NCI-H524 treated with DMSO at 0.1 percent for 48 hours (cell line): Measurements from ENCODE around the gene FGF11.
A peak's percentile ranks its signal among the peaks of the same experiment; 100 is the strongest.

Source experiments
- DNase-seq: peaks from one replicate; lab custom pipeline; 2025; lab: John Stamatoyannopoulos, UW

The FGF11 gene

GRCh38 chr17:7439462-7440112, at the start of gene FGF11:
Gene FGF11, plus strand, starts transcription at chr17:7439512. Its CDS starts 109 bp downstream, at chr17:7439621.
- DNase-seq = no peak

GRCh38 chr17:7389924-7390910, 49.1 kb upstream of the FGF11 start:
- DNase-seq = no peak

- no peak for DNase-seq
Measured at GRCh38 chr17:7391307-7391706, 48.0 kb upstream of the FGF11 start.

- no peak for DNase-seq
Measured at GRCh38 chr17:7392696-7393612, 46.4 kb upstream of the FGF11 start.

- no peak for DNase-seq
Measured at GRCh38 chr17:7393613-7394451, 45.5 kb upstream of the FGF11 start.

GRCh38 chr17:7394452-7395191, 44.7 kb upstream of the FGF11 start, which contains the start of gene PLSCR3:
Gene PLSCR3, minus strand, starts transcription at chr17:7394525. Its CDS starts 415 bp downstream, at chr17:7394110.
- DNase-seq = no peak

GRCh38 chr17:7396147-7396546, 43.2 kb upstream of the FGF11 start:
- DNase-seq = no peak

GRCh38 chr17:7398612-7399011, 40.7 kb upstream of the FGF11 start:
- DNase-seq = no peak

- no peak for DNase-seq
Measured at GRCh38 chr17:7403043-7403726, 36.1 kb upstream of the FGF11 start.

GRCh38 chr17:7403727-7403976, 35.7 kb upstream of the FGF11 start:
- no peak for DNase-seq

GRCh38 chr17:7403977-7404736, 35.2 kb upstream of the FGF11 start, which contains the start of gene TMEM256:
Gene TMEM256, minus strand, starts transcription at chr17:7404097. Its CDS starts 13 bp downstream, at chr17:7404084.
- DNase-seq = peak; percentile 66

- no peak for DNase-seq
Measured at GRCh38 chr17:7404737-7405349, 34.5 kb upstream of the FGF11 start.

GRCh38 chr17:7405350-7406234, 33.7 kb upstream of the FGF11 start:
- no peak for DNase-seq

GRCh38 chr17:7406235-7406825, 33.0 kb upstream of the FGF11 start:
- no peak for DNase-seq

- DNase-seq = no peak
Measured at GRCh38 chr17:7407082-7407481, 32.2 kb upstream of the FGF11 start.

GRCh38 chr17:7407485-7408251, 31.6 kb upstream of the FGF11 start, which contains the start of gene NLGN2:
Gene NLGN2, plus strand, starts transcription at chr17:7407845. Its CDS starts 411 bp downstream, at chr17:7408256.
- no peak for DNase-seq
